Activated naive CD8-positive, alpha-beta T cell (primary cell): ENCODE results near the gene PTGES3.
"Not testable (repeated sequence)": the region's sequence is repeated elsewhere in the genome, so short reads cannot be mapped to it uniquely, and the experiment has no call there.

Experiments
- H3K27ac Mint-ChIP-seq: one replicate; pipeline ENCODE4 v1.8.0; 2021; ENCODE audit warnings: mixed read lengths
- H3K27me3 Mint-ChIP-seq: one replicate; pipeline ENCODE4 v1.8.0; 2021; ENCODE audit warnings: mixed read lengths
- H3K36me3 Mint-ChIP-seq: one replicate; pipeline ENCODE4 v1.8.0; 2021; ENCODE audit warnings: mixed read lengths
- H3K4me1 Mint-ChIP-seq: one replicate; pipeline ENCODE4 v1.8.0; 2021; ENCODE audit warnings: low read depth, mixed read lengths
- H3K4me3 Mint-ChIP-seq: one replicate; pipeline ENCODE4 v1.8.0; 2021; ENCODE audit warnings: mild to moderate bottlenecking, mixed read lengths
- H3K9me3 Mint-ChIP-seq: one replicate; pipeline ENCODE4 v1.8.0; 2021; ENCODE audit warnings: low read depth, mixed read lengths

Gene PTGES3

GRCh38 chr12:56688129-56688845 is at the start of gene PTGES3:
TSS of gene PTGES3 (minus strand) at chr12:56688284. CDS start at chr12:56687999, 285 bp downstream.
- Mint-ChIP-seq H3K27me3 (no peaks in the 10 kb centered on the region), H3K36me3 (peaks cover 8% of the 10 kb centered on the region), H3K27ac (peak within 1 kb of the TSS; percentile 100), H3K4me3 (peak within 1 kb of the TSS; percentile 100), H3K4me1 (peaks cover 19% of the 10 kb centered on the region), H3K9me3 (no peaks in the 10 kb centered on the region)

DNA sequence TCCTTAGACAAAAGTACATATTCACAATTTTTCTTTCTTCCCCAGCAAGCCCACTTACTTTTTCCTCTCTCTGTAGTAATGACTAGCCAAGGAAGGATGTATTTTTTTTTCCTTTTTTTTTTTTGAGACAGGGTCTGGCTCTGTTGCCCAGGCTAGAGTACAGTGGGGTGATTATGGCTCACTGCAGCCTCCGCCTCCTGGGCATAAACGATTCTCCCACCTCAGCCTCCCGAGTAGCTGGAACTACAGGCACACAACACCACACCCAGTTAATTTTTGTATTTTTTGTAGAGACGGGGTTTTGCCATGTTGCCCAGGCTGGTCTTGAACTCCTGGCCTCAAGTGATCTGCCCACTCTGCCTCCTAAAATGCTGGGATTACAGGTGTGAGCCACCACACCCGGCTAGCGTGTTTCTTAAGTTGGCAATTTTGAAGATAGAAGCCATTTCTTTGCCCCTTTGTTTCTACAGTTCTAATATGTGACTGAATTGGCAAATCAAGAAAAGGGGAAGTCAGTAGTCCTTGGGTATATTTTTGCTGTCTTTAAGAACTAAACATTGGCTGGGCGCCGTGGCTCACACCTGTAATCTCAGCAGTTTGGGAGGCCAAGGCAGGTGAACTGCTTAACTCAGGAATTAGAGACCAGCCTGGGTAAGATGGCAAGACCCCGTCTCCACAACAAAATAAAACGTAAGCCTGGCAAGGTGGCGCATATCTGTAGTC is 40.2 kb upstream of the PTGES3 start:
- Mint-ChIP-seq H3K27me3 (no peaks in the 10 kb centered on the region), H3K4me1 (peaks cover 14% of the 10 kb centered on the region), H3K4me3 (no peak overlapping the region), H3K9me3 (no peaks in the 10 kb centered on the region), H3K36me3 (peaks cover 17% of the 10 kb centered on the region), H3K27ac (no peak overlapping the region)

- Mint-ChIP-seq H3K27ac (peak overlapping the region; percentile 99), H3K4me3 (peak overlapping the region; percentile 99), H3K4me1 (peaks cover 35% of the 10 kb centered on the region), H3K36me3 (peaks cover 22% of the 10 kb centered on the region)
- H3K9me3 Mint-ChIP-seq, H3K27me3 Mint-ChIP-seq: not testable (repeated sequence)
Measured at GRCh38 chr12:56726196-56726675, 38.2 kb upstream of the PTGES3 start.

DNA sequence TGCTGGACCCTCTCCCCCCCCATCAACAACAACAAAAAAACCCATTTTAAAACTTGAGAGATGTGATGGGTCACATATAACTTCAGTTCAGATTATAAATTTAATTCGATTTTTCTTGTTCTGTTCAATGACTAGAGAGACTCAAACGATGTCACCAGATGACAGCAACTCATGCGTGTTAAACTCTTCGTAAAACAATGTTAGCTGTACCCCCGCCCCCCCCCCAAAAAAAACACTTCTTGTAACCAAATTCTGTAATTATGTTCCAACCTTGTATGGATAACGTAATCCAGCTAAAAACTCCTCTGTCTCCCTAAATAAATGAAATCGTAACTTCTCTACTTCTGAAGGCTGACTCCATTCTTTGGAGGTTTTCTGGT is 37.6 kb upstream of the PTGES3 start:
- H3K27me3 Mint-ChIP-seq, result no peaks in the 10 kb centered on the region
- H3K36me3 Mint-ChIP-seq, result peaks cover 25% of the 10 kb centered on the region
- H3K9me3 Mint-ChIP-seq, result no peaks in the 10 kb centered on the region
- peak overlapping the region; percentile 99 for H3K4me3 Mint-ChIP-seq
- peak overlapping the region; percentile 99 for H3K27ac Mint-ChIP-seq
- peaks cover 40% of the 10 kb centered on the region for H3K4me1 Mint-ChIP-seq

- H3K27me3 Mint-ChIP-seq, result no peaks in the 10 kb centered on the region
- H3K4me1 Mint-ChIP-seq, result peaks cover 46% of the 10 kb centered on the region
- H3K9me3 Mint-ChIP-seq, result no peaks in the 10 kb centered on the region
- H3K27ac Mint-ChIP-seq, result peak within 1 kb of the TSS; percentile 99
- peaks cover 30% of the 10 kb centered on the region for H3K36me3 Mint-ChIP-seq
- peak within 1 kb of the TSS; percentile 99 for H3K4me3 Mint-ChIP-seq
Measured at GRCh38 chr12:56724972-56725722, 37.1 kb upstream of the PTGES3 start, which contains the start of gene NACA. TSS of gene NACA (minus strand) at chr12:56725299. CDS start at chr12:56724521, 778 bp downstream.

DNA sequence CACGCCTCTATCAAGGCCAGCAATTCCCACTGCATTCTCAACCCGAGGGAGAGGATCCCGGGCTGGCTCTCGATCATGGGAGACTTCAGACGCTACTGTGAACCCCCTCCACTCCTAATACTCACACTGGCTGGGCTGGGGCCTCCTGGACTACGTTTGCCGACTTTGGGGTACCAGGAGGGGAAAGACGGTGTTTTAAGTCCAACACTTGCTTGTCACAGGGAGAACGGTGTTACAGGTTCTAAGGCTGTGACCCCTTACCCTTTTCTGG is 36.6 kb upstream of the PTGES3 start:
- peak overlapping the region; percentile 99 for H3K27ac Mint-ChIP-seq
- peaks cover 32% of the 10 kb centered on the region for H3K36me3 Mint-ChIP-seq
- H3K4me3 Mint-ChIP-seq, result peak overlapping the region; percentile 99
- H3K27me3 Mint-ChIP-seq, result no peaks in the 10 kb centered on the region
- H3K4me1 Mint-ChIP-seq, result peaks cover 51% of the 10 kb centered on the region
- no peaks in the 10 kb centered on the region for H3K9me3 Mint-ChIP-seq

GRCh38 chr12:56723889-56724700 is 36.0 kb upstream of the PTGES3 start:
- H3K27ac Mint-ChIP-seq, result peak overlapping the region; percentile 99
- no peaks in the 10 kb centered on the region for H3K9me3 Mint-ChIP-seq
- H3K4me1 Mint-ChIP-seq, result peaks cover 57% of the 10 kb centered on the region
- H3K4me3 Mint-ChIP-seq, result peak overlapping the region; percentile 99
- no peaks in the 10 kb centered on the region for H3K27me3 Mint-ChIP-seq
- H3K36me3 Mint-ChIP-seq, result peaks cover 31% of the 10 kb centered on the region

DNA sequence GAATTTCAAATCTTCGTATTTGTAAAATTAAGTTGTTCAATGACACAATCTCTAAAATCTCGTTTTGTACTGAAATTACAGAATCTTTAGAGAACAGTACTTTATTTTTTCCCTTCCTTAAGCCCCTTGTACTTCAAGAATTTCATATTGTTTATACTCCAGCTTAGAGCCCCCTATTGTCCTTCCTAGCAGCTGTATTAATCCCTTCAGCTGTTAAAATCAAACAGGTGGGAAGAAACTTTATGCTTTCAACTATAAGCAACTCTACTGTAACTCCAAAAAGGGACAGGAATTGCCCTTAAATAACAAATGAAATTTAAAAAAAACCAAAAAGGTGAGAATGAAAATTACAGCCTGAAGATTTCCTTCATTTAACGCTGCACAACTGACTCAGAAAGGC is 35.3 kb upstream of the PTGES3 start:
- Mint-ChIP-seq H3K9me3 (no peaks in the 10 kb centered on the region), H3K27me3 (no peaks in the 10 kb centered on the region), H3K27ac (peak overlapping the region; percentile 99), H3K4me3 (peak overlapping the region; percentile 99), H3K4me1 (peaks cover 62% of the 10 kb centered on the region), H3K36me3 (peaks cover 31% of the 10 kb centered on the region)

DNA sequence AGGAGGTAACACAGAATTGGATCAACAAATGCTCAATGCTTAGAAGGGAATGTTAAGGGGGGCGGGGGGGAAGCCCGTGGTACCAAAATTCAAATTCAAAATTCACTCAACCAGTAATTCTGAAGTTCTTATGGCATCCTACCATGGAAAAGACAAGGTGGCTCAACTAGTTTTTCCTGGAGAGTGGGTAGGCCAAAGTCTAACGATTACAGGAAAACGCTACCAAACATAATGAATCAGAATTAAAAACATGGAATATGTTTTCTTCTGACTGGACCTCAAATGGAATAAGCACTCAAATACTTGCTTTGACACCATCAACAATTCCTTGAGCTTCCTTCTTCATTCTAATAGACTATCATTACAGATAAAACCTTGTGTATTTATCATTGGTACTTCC is 34.7 kb upstream of the PTGES3 start:
- Mint-ChIP-seq H3K27ac (peak overlapping the region; percentile 99), H3K27me3 (no peaks in the 10 kb centered on the region), H3K4me3 (peak overlapping the region; percentile 99), H3K4me1 (peaks cover 62% of the 10 kb centered on the region), H3K36me3 (peaks cover 31% of the 10 kb centered on the region), H3K9me3 (no peaks in the 10 kb centered on the region)

GRCh38 chr12:56721721-56722120 is 33.6 kb upstream of the PTGES3 start:
- Mint-ChIP-seq H3K27ac (peak overlapping the region; percentile 99), H3K4me1 (peaks cover 67% of the 10 kb centered on the region), H3K27me3 (no peaks in the 10 kb centered on the region), H3K9me3 (no peaks in the 10 kb centered on the region), H3K4me3 (peak overlapping the region; percentile 99), H3K36me3 (peaks cover 31% of the 10 kb centered on the region)

GRCh38 chr12:56721216-56721615 is 33.1 kb upstream of the PTGES3 start:
- H3K27me3 Mint-ChIP-seq, result no peaks in the 10 kb centered on the region
- H3K4me3 Mint-ChIP-seq, result peak overlapping the region; percentile 99
- H3K27ac Mint-ChIP-seq, result peak overlapping the region; percentile 99
- H3K4me1 Mint-ChIP-seq, result peaks cover 72% of the 10 kb centered on the region
- H3K36me3 Mint-ChIP-seq, result peaks cover 33% of the 10 kb centered on the region
- H3K9me3 Mint-ChIP-seq, result no peaks in the 10 kb centered on the region

- Mint-ChIP-seq H3K4me1 (peaks cover 73% of the 10 kb centered on the region), H3K9me3 (no peaks in the 10 kb centered on the region), H3K4me3 (peak overlapping the region; percentile 99), H3K27ac (peak overlapping the region; percentile 99), H3K27me3 (no peaks in the 10 kb centered on the region), H3K36me3 (peaks cover 34% of the 10 kb centered on the region)
Measured at GRCh38 chr12:56720731-56721151, 32.7 kb upstream of the PTGES3 start.

GRCh38 chr12:56719056-56719455 is 31.0 kb upstream of the PTGES3 start:
- Mint-ChIP-seq H3K27me3 (no peaks in the 10 kb centered on the region), H3K36me3 (peaks cover 34% of the 10 kb centered on the region), H3K27ac (peak overlapping the region; percentile 99), H3K4me3 (peak overlapping the region; percentile 99), H3K9me3 (no peaks in the 10 kb centered on the region), H3K4me1 (peaks cover 79% of the 10 kb centered on the region)

GRCh38 chr12:56718636-56719035 is 30.6 kb upstream of the PTGES3 start:
- peaks cover 77% of the 10 kb centered on the region for H3K4me1 Mint-ChIP-seq
- H3K4me3 Mint-ChIP-seq, result peak overlapping the region; percentile 99
- H3K36me3 Mint-ChIP-seq, result peaks cover 30% of the 10 kb centered on the region
- H3K27ac Mint-ChIP-seq, result peak overlapping the region; percentile 99
- no peaks in the 10 kb centered on the region for H3K9me3 Mint-ChIP-seq
- H3K27me3 Mint-ChIP-seq, result no peaks in the 10 kb centered on the region
